SK-N-SH treated with all-trans-retinoic acid at 6 μM for 48 hours (cell line): ENCODE results near the gene MTARC1.

Experiments
- ATAC-seq: fragments of 200-7000 bp; cut with Tn5 transposase; 3 replicates; pipeline ENCODE4 v1.9.1; 2020; ENCODE audit warnings: mild to moderate bottlenecking, moderate library complexity
- ARNTL ChIP-seq: fragments of 450-650 bp; formaldehyde crosslinking; IDR thresholded peaks from 2 replicates; pipeline ENCODE4 v1.5.0; 2020; ENCODE audit warnings: low read depth, mild to moderate bottlenecking, moderate library complexity, borderline replicate concordance
- BACH2 ChIP-seq: fragments of 250-450 bp; sonication (Bioruptor Pico); IDR thresholded peaks from 2 replicates; pipeline ENCODE4 v1.9.0; 2021; ENCODE audit warnings: mild to moderate bottlenecking, borderline replicate concordance
- CREB5 ChIP-seq: fragments of 250-450 bp; sonication (Bioruptor Pico); IDR thresholded peaks from 2 replicates; pipeline ENCODE4 v1.5.1; 2020; ENCODE audit warnings: low read depth, mild to moderate bottlenecking, moderate library complexity
- CSDC2 ChIP-seq: fragments of 250-450 bp; sonication (Bioruptor Pico); IDR thresholded peaks from 2 replicates; pipeline ENCODE4 v1.5.0; 2020; ENCODE audit warnings: mild to moderate bottlenecking, moderate library complexity
- CSRNP3 ChIP-seq: fragments of 250-450 bp; sonication (Bioruptor Pico); IDR thresholded peaks from 2 replicates; pipeline ENCODE4 v1.5.1; 2021; ENCODE audit warnings: mild to moderate bottlenecking, moderate library complexity
- GLIS3 ChIP-seq: fragments of 250-450 bp; sonication (Bioruptor Pico); IDR thresholded peaks from 2 replicates; pipeline ENCODE4 v1.5.0; 2020; ENCODE audit warnings: mild to moderate bottlenecking, moderate library complexity
- ISL1 ChIP-seq: fragments of 250-450 bp; sonication (Bioruptor Pico); IDR thresholded peaks from 2 replicates; pipeline ENCODE4 v2.1.2; 2022; ENCODE audit warnings: mild to moderate bottlenecking, moderate library complexity
- PATZ1 ChIP-seq: fragments of 250-450 bp; sonication (Bioruptor Pico); IDR thresholded peaks from 2 replicates; pipeline ENCODE4 v1.8.0; 2020; ENCODE audit warnings: mild to moderate bottlenecking, moderate library complexity, borderline replicate concordance
- POU6F1 ChIP-seq: fragments of 250-450 bp; sonication (Bioruptor Pico); IDR thresholded peaks from 2 replicates; pipeline ENCODE4 v1.8.0; 2021; ENCODE audit warnings: low read depth, mild to moderate bottlenecking, moderate library complexity, borderline replicate concordance
- PPARA ChIP-seq: fragments of 250-450 bp; sonication (Bioruptor Pico); IDR thresholded peaks from 2 replicates; pipeline ENCODE4 v1.5.0; 2020; ENCODE audit warnings: mild to moderate bottlenecking, borderline replicate concordance
- RARB ChIP-seq: fragments of 250-450 bp; sonication (Bioruptor Pico); IDR thresholded peaks from 2 replicates; pipeline ENCODE4 v1.8.0; 2021; ENCODE audit warnings: mild to moderate bottlenecking, moderate library complexity
- SNAI2 ChIP-seq: fragments of 250-450 bp; sonication (Bioruptor Pico); IDR thresholded peaks from 2 replicates; pipeline ENCODE4 v1.5.0; 2020; ENCODE audit warnings: mild to moderate bottlenecking, moderate library complexity
- TOX ChIP-seq: fragments of 250-450 bp; sonication (Bioruptor Pico); IDR thresholded peaks from 2 replicates; pipeline ENCODE4 v1.8.0; 2021; ENCODE audit warnings: mild to moderate bottlenecking, moderate library complexity, borderline replicate concordance
- TSHZ2 ChIP-seq: fragments of 250-450 bp; sonication (Bioruptor Pico); IDR thresholded peaks from 2 replicates; pipeline ENCODE4 v1.5.0; 2020; ENCODE audit warnings: mild to moderate bottlenecking, moderate library complexity
- ZC3H10 ChIP-seq: fragments of 250-450 bp; sonication (Bioruptor Pico); IDR thresholded peaks from 2 replicates; pipeline ENCODE4 v1.5.1; 2021; ENCODE audit warnings: mild to moderate bottlenecking, moderate library complexity
- ZFP3 ChIP-seq: fragments of 250-450 bp; sonication (Bioruptor Pico); IDR thresholded peaks from 2 replicates; pipeline ENCODE4 v1.5.0; 2020; ENCODE audit warnings: mild to moderate bottlenecking, moderate library complexity
- ZFP30 ChIP-seq: fragments of 450-650 bp; formaldehyde crosslinking; IDR thresholded peaks from 2 replicates; pipeline ENCODE4 v1.5.0; 2022; ENCODE audit warnings: mild to moderate bottlenecking, moderate library complexity
- ZNF565 ChIP-seq: fragments of 450-650 bp; formaldehyde crosslinking; conservative IDR thresholded peaks from 2 replicates; pipeline ENCODE4 v1.5.0; 2020; ENCODE audit warnings: low read depth, mild to moderate bottlenecking, moderate library complexity
- ZNF70 ChIP-seq: fragments of 450-650 bp; formaldehyde crosslinking; IDR thresholded peaks from 2 replicates; pipeline ENCODE4 v1.5.0; 2020; ENCODE audit warnings: mild to moderate bottlenecking, moderate library complexity
- ZNF8 ChIP-seq: fragments of 450-650 bp; formaldehyde crosslinking; IDR thresholded peaks from 2 replicates; pipeline ENCODE4 v1.5.0; 2020; ENCODE audit warnings: mild to moderate bottlenecking, moderate library complexity

MTARC1 gene

GRCh38 chr1:220788900-220789299 is 2.2 kb downstream of the MTARC1 start:
- no peak for TF ChIP-seq RARB
- TF ChIP-seq CSRNP3: no peak
- TF ChIP-seq BACH2 (CRISPR knock-in tag): no peak
- TF ChIP-seq ISL1 (CRISPR knock-in tag): no peak
- ATAC-seq: no peak

GRCh38 chr1:220789532-220790147 is 2.9 kb downstream of the MTARC1 start:
- no peak for ATAC-seq
- TF ChIP-seq ZNF8 (CRISPR knock-in tag) (peak; percentile 75), TOX (CRISPR knock-in tag) (no peak)

- no peak for ATAC-seq
- TF ChIP-seq ZFP30 (CRISPR knock-in tag) (no peak), SNAI2 (no peak), ZNF70 (no peak), ZFP3 (no peak), GLIS3 (no peak)
Observed at GRCh38 chr1:220791285-220791684, 4.6 kb downstream of the MTARC1 start.

GRCh38 chr1:220791956-220792355 is 5.2 kb downstream of the MTARC1 start:
- TF ChIP-seq ZC3H10 (CRISPR knock-in tag) (no peak), ZFP3 (no peak), SNAI2 (no peak), ISL1 (CRISPR knock-in tag) (no peak), ZNF565 (no peak), POU6F1 (no peak), ARNTL (CRISPR knock-in tag) (no peak), PPARA (CRISPR knock-in tag) (no peak), TOX (CRISPR knock-in tag) (no peak), CSDC2 (CRISPR knock-in tag) (no peak), PATZ1 (no peak)
- ATAC-seq: no peak

- no peak for ATAC-seq
- TF ChIP-seq PATZ1 (no peak), TOX (CRISPR knock-in tag) (no peak), TSHZ2 (CRISPR knock-in tag) (no peak), SNAI2 (no peak), ZFP3 (no peak), ZNF8 (CRISPR knock-in tag) (no peak), ARNTL (CRISPR knock-in tag) (no peak), CSRNP3 (no peak), ZNF70 (no peak), CREB5 (CRISPR knock-in tag) (no peak), POU6F1 (no peak), ISL1 (CRISPR knock-in tag) (no peak)
Observed at GRCh38 chr1:220796530-220796929, 9.8 kb downstream of the MTARC1 start.
